ENCODE measurements around the gene OCSTAMP.
A peak's percentile ranks its signal among the peaks of the same experiment; 100 is the strongest.

Gene OCSTAMP

DNA sequence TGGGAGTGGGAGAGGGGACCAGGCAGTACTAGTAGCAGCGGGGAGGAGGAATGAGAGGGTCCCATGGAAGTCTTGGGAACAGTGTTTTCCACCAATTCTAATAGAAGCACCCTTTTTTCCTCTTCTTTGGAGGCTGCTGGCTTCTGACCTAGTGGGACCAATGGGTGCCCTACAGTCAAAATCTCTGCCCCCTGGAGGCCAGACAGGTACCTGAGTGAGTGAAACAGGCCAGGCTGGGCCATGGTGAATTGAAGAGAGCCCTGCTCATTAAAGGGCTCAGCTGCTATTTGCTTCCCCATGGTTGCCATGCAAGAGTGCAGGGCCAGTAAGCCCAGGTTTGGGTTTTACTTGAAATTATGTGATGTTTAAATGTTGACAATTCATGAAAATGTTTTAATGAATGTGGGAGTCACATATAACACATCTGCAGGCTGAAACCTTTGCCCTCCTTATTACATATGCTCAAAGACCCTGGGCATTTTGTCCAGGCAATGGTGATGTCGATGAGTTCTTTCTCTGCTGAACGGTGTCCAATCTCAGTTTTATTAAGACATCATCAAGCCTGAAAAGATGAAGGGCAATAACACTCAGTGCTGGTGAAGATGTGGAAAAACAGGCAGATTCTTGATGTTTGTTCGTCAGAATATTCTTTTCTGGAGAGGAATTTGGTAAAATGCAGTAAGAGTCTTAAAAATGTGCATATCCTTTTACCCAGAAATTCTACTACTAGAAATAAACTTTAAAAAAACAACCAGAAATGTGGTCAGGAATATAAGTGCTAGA is 42.3 kb upstream of the OCSTAMP start:
- Histone ChIP-seq H3K4me1 (ENCODE audit: insufficient read depth, poor library complexity, severe bottlenecking) (no peaks in the 10 kb centered on the region), H3K27me3 (ENCODE audit: insufficient read depth, poor library complexity, severe bottlenecking) (peaks cover 2% of the 10 kb centered on the region), H3K27ac (ENCODE audit: poor library complexity, severe bottlenecking) (no peak overlapping the region), H3K4me3 (ENCODE audit: severe bottlenecking) (no peak overlapping the region), H3K9me3 (ENCODE audit: severe bottlenecking) (no peaks in the 10 kb centered on the region), H3K36me3 (ENCODE audit: low read depth) (no peaks in the 10 kb centered on the region)
- ATAC-seq (ENCODE audit: low read depth): peak; percentile 57; the same call in 1 of the 3 replicates
- TF ChIP-seq, protein P1, sequence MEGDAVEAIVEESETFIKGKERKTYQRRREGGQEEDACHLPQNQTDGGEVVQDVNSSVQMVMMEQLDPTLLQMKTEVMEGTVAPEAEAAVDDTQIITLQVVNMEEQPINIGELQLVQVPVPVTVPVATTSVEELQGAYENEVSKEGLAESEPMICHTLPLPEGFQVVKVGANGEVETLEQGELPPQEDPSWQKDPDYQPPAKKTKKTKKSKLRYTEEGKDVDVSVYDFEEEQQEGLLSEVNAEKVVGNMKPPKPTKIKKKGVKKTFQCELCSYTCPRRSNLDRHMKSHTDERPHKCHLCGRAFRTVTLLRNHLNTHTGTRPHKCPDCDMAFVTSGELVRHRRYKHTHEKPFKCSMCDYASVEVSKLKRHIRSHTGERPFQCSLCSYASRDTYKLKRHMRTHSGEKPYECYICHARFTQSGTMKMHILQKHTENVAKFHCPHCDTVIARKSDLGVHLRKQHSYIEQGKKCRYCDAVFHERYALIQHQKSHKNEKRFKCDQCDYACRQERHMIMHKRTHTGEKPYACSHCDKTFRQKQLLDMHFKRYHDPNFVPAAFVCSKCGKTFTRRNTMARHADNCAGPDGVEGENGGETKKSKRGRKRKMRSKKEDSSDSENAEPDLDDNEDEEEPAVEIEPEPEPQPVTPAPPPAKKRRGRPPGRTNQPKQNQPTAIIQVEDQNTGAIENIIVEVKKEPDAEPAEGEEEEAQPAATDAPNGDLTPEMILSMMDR (IDR thresholded peaks at IDR 0.05; ENCODE audit: poor library complexity, severe bottlenecking): peak; percentile 34
- DNase-seq (ENCODE audit: low spot score): peak; percentile 56

DNA sequence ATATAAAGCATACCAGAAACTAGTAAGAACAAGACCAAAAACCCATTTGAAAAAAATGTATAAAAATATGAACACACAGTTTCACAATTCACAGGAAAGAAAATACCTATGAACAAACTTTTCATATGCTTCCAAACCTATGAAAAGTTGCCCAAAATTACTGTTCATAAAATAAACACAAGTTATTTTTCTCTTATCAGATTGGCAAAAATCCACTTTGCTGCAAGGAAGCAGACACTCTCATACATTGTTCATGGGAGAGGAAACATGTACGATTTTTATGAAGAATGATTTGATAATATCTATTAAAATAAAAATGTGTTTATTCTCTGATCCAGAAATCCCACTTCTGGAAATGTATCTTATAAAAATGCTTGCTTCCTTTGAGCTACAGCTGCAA is 40.0 kb upstream of the OCSTAMP start:
- DNase-seq (ENCODE audit: low spot score) (no peak), ATAC-seq (ENCODE audit: low read depth) (no peak)
- Histone ChIP-seq H3K4me3 (ENCODE audit: severe bottlenecking) (no peak overlapping the region), H3K4me1 (ENCODE audit: insufficient read depth, poor library complexity, severe bottlenecking) (no peaks in the 10 kb centered on the region), H3K9me3 (ENCODE audit: severe bottlenecking) (no peaks in the 10 kb centered on the region), H3K27me3 (ENCODE audit: insufficient read depth, poor library complexity, severe bottlenecking) (peaks cover 2% of the 10 kb centered on the region), H3K27ac (ENCODE audit: poor library complexity, severe bottlenecking) (no peak overlapping the region), H3K36me3 (ENCODE audit: low read depth) (no peaks in the 10 kb centered on the region)
- TF ChIP-seq, protein P1 (IDR thresholded peaks at IDR 0.05; ENCODE audit: poor library complexity, severe bottlenecking): no peak

DNA sequence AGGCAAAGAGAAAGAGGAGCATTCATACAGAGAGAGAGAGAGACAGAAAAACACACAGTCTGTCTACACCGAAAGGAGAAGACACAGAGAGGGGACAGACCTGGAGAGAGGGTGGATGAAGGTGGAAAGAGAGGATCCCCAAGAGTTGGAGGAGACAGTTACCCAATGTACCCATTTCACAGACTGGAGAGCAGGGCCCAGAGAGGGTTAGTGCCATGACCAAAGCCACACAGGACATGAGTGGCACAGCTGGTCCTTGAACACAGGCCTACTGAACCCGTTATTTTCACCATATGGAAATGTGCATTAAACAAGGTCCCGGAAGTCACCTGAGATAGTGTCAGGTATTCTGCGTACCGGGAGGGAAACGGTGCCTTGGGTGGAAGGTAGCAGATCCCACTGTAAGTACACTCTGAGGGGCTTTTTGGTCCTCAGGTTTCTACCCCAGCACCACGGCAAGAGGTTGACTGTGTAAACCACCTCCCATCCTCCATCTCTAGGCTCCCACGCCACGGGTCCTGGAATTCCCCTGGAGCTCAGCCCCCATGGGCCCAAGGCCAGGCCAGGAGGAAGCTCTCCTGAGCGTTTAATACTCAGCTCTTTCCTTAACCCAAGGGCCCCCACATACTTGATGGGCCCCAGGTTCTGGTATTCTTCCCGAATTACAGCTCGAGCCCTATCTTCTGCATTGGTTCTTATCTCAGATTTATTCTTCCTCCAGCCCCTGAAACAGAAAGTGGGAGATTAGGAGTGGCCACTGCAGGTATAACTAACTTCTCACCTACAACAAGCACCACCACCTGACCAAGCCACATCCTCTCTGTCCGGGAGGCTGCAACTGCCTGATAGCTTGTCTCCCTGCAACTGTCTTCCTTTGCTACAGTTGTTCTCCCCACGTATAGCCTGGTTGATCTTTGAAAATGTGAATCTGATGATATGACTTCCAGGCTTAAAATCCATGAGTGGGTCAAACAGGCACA is 38.4 kb upstream of the OCSTAMP start:
- Histone ChIP-seq H3K9me3 (ENCODE audit: severe bottlenecking) (no peaks in the 10 kb centered on the region), H3K4me3 (ENCODE audit: severe bottlenecking) (no peak overlapping the region), H3K27me3 (ENCODE audit: insufficient read depth, poor library complexity, severe bottlenecking) (peaks cover under 1% of the 10 kb centered on the region), H3K27ac (ENCODE audit: poor library complexity, severe bottlenecking) (no peak overlapping the region), H3K4me1 (ENCODE audit: insufficient read depth, poor library complexity, severe bottlenecking) (no peaks in the 10 kb centered on the region), H3K36me3 (ENCODE audit: low read depth) (no peaks in the 10 kb centered on the region)
- TF ChIP-seq, protein P1 (IDR thresholded peaks at IDR 0.05; ENCODE audit: poor library complexity, severe bottlenecking): no peak
- peak; percentile 77 for DNase-seq (ENCODE audit: low spot score)
- no peak for ATAC-seq (ENCODE audit: low read depth)

DNA sequence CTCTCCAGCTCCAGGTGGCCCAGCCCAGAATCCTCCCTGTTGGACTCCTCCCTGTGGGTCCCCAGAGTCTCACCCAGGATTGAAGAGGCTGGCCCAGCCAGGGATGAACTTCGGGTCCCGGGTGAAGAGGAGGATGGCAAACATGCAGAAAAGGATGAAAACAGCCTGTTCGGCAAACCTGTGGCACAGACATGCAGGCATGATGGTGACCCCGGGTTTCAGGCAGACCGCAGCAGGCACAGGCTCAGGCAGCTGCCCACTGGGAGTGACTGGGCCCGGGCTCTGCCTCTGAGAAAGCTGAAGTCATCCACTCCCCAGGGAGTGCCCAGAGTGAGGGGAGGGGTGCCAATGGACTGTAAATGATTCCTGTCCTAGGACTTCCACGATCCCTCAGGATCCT is 37.5 kb upstream of the OCSTAMP start:
- Histone ChIP-seq H3K27me3 (ENCODE audit: insufficient read depth, poor library complexity, severe bottlenecking) (no peaks in the 10 kb centered on the region), H3K27ac (ENCODE audit: poor library complexity, severe bottlenecking) (no peak overlapping the region), H3K4me1 (ENCODE audit: insufficient read depth, poor library complexity, severe bottlenecking) (no peaks in the 10 kb centered on the region), H3K4me3 (ENCODE audit: severe bottlenecking) (no peak overlapping the region), H3K9me3 (ENCODE audit: severe bottlenecking) (no peaks in the 10 kb centered on the region), H3K36me3 (ENCODE audit: low read depth) (no peaks in the 10 kb centered on the region)
- ATAC-seq (ENCODE audit: low read depth): no peak
- TF ChIP-seq, protein P1 (IDR thresholded peaks at IDR 0.05; ENCODE audit: poor library complexity, severe bottlenecking): no peak
- DNase-seq (ENCODE audit: low spot score): peak; percentile 76

Measured in RWPE2 (cell line).